Activated CD4-positive, alpha-beta T cell treated with anti-CD3 and anti-CD28 coated beads, Interleukin-2, amount 50 U/mL, for 24 hours (primary cell): Measurements from ENCODE around the gene GSK3B.
"Not testable (repeated sequence)": the region's sequence is repeated elsewhere in the genome, so short reads cannot be mapped to it uniquely, and the experiment has no call there.

Experiments
- DNase-seq, 2 donors: peaks; one replicate each; pipeline ENCODE4 v3.0.0-alpha.2; 2020; ENCODE audit warnings: low read depth in 1 of 2, low spot score in 1 of 2

The GSK3B gene

GRCh38 chr3:119944091-119944490 is 150.2 kb downstream of the GSK3B start:
- no peak for DNase-seq

GRCh38 chr3:119939077-119939476 is 155.2 kb downstream of the GSK3B start:
- DNase-seq = no peak

GRCh38 chr3:119937229-119937628 is 157.0 kb downstream of the GSK3B start:
- peak in 1 of 2 donors; percentile 27 for DNase-seq

- DNase-seq = no peak
These were observed 160.0 kb downstream of the GSK3B start for GRCh38 chr3:119934249-119934648.

DNA sequence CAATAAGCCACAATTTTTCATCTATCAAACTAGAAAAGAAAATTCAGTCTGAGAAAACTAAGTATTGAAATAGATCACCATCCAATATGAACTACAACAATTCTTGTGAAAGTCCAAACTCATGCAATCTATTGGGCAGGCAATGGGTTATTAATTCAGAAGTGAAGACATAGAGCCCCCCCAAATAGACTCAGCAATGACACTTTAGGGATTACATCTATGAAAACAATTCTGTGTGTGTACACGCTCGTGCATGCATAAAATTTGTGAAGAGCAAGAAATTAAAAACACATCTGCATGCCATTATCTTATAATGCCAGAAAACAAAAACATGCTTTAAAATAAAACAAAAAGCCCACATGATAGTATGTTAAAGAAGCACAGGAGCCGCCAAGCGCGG is 161.0 kb downstream of the GSK3B start:
- DNase-seq = no peak

DNA sequence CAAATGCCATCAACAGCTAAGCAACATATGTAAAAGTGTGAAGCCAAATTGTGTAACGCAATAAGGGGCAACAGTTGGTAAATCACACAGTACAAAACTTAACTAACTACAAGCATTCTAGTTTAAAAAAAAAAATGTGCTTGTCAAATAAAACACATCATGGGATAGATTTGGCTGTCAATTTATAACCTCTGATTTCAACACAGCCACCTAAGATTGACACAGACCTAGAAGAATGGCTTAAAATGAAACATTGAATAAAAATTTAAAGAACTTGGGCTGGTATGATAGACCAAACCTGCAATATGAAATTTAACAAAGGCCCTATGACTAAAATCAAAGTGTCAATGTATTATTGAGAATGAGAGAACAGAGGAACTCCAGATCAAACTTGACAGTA is 164.0 kb downstream of the GSK3B start:
- DNase-seq = no peak

- DNase-seq = no peak
These were observed 167.1 kb downstream of the GSK3B start for GRCh38 chr3:119927190-119927589.

GRCh38 chr3:119924111-119925094 is 169.8 kb downstream of the GSK3B start:
- DNase-seq = no peak

GRCh38 chr3:119918992-119919933 is 175.0 kb downstream of the GSK3B start:
- DNase-seq = no peak

DNA sequence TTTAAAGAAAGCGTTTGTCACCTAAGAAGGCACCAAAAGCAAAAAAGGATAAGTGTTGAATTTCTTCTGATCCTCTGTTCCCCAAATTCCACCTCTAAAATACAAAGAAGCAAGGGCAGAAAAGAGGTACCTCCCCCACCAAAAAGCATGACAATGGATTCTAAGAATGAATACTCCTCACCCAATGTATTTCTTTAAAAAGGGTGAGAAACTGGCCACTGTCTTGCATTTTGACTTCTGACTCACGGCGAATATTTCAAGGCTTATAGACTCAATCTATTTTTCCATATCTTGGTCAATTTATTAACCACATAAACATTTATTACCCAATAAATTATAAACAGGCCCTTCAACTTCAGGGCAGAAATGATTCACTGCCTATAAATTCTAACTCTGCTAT is 181.2 kb downstream of the GSK3B start:
- no peak for DNase-seq

DNA sequence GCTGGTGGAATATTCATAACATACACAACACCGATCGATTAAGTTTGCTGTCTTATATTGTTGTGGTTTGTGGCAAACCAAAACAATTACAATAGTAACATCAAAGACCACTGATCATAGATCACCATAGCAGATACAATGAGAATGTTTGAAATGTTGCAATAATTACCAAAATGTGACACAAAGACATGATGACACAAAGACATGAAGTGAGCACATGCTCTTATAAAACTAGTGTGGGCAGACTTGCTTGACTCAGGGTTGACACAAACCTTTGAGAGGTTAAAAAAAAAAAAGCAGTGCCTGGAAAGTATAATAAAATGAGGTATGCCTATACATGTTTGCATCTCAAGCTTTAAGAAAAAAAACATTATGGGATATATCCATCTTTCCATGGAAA is 182.0 kb downstream of the GSK3B start:
- no peak for DNase-seq

DNA sequence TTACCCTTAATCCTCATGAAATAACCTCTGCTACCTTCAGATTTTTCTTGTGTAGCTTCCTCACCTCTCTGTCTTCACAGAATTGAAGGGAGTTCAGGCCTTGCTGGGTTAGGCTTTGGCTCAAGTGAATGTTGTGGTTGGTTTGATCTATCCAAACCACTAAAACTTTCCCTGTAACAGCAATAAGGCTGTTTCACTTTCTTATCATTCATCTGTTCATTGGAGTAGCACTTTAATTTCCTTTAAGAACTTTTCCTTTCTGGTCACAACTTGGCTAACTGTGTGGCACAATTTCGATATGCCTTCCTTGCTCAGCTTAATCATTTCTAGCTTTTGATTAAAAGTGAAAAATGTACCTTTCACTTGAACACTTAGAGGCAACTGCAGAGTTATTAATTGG is 182.5 kb downstream of the GSK3B start:
- peak in 1 of 2 donors; percentile 0 for DNase-seq

- DNase-seq = no peak
These were observed 192.2 kb downstream of the GSK3B start for GRCh38 chr3:119902061-119902460.

- no peak for DNase-seq
These were observed 193.1 kb downstream of the GSK3B start for GRCh38 chr3:119901148-119901547.

GRCh38 chr3:119899192-119899511 is 195.1 kb downstream of the GSK3B start:
- DNase-seq = no peak

DNA sequence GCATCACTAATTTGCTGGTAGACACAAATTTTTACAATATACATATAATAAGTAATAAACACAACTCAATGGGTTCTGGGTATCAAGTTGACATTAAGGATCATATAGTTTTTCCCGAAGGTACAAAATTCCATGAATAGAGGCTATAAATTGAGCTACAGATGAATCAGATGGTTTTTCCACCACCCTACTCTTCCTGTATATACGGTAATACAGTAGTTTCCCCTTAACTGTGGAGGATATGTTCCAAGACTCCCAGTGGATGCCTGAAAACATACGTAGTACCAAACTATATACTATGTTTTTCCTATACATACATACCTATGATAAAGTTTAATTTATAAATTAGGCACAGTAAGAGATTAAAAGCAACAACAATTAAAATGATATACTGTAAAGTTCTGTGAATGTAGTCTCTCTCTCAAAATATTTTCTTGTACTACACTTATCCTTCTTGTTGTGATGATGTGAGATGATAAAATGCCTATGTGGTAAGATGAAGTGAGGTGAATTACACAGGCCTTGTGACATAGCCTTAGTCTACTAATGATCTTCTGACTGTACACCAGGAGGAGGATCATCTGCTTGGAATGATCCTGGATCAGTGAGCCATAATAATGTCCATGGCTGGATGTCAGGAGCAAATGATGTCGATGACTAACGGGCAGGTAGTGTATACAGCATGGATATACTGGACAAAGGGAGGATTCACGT is 195.6 kb downstream of the GSK3B start:
- no peak for DNase-seq

GRCh38 chr3:119894195-119894594 is 200.1 kb downstream of the GSK3B start:
- DNase-seq = no peak

- no peak for DNase-seq
These were observed 200.5 kb downstream of the GSK3B start for GRCh38 chr3:119893769-119894168.

GRCh38 chr3:119891944-119892721 is 202.1 kb downstream of the GSK3B start:
- DNase-seq = peak in 1 of 2 donors; percentile 46

- DNase-seq = not testable (repeated sequence)
These were observed 205.6 kb downstream of the GSK3B start for GRCh38 chr3:119888681-119889080.
